Peyer's patch (tissue), 4 donors: Measurements from ENCODE around the gene TINAG.

Experiments used
- CTCF ChIP-seq, 6 experiments: fragments of 450-650 bp in 4 of 6; fragments of 200-600 bp in 2 of 6; sonication (generic) in 1 of 6; IDR thresholded peaks; one replicate each; pipeline ENCODE4 v1.5.1; 2017 to 2019; ENCODE audit warnings: antibody characterized with exemption in 6 of 6, mild to moderate bottlenecking in 3 of 6, moderate library complexity in 1 of 6
- POLR2A ChIP-seq, 2 donors: fragments of 450-650 bp; IDR thresholded peaks; one replicate each; pipeline ENCODE4 v1.5.1; 2017; ENCODE audit warnings: antibody characterized with exemption in 2 of 2, mild to moderate bottlenecking in 2 of 2, moderate library complexity in 2 of 2

- no peak for TF ChIP-seq POLR2A (IDR thresholded peaks at IDR 0.05)
- no peak for TF ChIP-seq CTCF (IDR thresholded peaks at IDR 0.05)
These were observed 48.2 kb upstream of the TINAG start for GRCh38 chr6:54260025-54260424.
